GM21576 (cell line): ENCODE measurements around the gene CASK.

Experiments
- ATAC-seq: cut with Tn5 transposase; IDR thresholded peaks from one replicate; pipeline ENCODE4 v1.9.1; 2021; ENCODE audit warnings: mild to moderate bottlenecking, moderate library complexity; ENCODE audit not compliant: unreplicated experiment

The CASK gene, protein sequence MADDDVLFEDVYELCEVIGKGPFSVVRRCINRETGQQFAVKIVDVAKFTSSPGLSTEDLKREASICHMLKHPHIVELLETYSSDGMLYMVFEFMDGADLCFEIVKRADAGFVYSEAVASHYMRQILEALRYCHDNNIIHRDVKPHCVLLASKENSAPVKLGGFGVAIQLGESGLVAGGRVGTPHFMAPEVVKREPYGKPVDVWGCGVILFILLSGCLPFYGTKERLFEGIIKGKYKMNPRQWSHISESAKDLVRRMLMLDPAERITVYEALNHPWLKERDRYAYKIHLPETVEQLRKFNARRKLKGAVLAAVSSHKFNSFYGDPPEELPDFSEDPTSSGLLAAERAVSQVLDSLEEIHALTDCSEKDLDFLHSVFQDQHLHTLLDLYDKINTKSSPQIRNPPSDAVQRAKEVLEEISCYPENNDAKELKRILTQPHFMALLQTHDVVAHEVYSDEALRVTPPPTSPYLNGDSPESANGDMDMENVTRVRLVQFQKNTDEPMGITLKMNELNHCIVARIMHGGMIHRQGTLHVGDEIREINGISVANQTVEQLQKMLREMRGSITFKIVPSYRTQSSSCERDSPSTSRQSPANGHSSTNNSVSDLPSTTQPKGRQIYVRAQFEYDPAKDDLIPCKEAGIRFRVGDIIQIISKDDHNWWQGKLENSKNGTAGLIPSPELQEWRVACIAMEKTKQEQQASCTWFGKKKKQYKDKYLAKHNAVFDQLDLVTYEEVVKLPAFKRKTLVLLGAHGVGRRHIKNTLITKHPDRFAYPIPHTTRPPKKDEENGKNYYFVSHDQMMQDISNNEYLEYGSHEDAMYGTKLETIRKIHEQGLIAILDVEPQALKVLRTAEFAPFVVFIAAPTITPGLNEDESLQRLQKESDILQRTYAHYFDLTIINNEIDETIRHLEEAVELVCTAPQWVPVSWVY

DNA sequence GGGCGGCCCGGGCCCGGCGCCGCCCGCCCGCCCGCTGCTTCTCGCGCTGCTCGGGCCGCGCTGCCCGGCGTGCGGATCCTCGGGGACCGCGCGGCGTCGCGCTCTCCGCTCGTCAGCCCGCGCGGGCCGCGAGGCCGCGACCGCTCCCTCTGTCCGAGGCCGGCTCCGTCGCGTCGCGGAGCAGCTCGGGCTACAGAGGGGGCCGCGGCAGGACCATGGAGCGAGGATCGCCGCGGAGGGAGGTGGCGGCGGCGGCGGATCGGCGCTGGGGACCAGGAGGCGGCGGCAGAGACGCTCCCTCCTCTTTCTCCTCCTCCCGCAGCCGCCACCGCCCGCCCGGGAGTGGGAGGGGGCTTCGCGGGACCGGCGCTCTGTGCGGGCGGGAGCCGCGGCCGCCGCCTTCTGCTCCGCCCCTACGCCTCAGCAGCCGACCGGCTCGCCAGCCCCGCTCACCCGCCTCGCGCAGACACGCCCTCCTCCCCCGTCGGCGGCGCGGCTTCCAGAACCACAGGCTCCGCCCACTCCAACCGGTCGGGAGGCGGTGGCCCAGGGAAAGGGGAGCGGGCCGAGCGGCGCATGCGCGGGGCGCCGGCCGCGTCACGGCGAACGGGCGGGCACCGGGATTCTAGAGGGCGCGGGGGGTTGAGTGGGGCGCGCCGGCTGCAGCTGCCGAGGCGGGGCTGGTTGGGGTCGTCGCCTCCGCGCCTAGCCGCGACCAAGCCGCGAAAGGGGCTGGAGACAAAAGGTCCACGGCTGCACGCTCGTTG is at the start of gene CASK:
Gene CASK, minus strand, starts transcription at position 344 of the 767 bp plus-strand sequence. CDS start 566 bp downstream, outside the sequence.
- peak; percentile 78 for ATAC-seq

DNA sequence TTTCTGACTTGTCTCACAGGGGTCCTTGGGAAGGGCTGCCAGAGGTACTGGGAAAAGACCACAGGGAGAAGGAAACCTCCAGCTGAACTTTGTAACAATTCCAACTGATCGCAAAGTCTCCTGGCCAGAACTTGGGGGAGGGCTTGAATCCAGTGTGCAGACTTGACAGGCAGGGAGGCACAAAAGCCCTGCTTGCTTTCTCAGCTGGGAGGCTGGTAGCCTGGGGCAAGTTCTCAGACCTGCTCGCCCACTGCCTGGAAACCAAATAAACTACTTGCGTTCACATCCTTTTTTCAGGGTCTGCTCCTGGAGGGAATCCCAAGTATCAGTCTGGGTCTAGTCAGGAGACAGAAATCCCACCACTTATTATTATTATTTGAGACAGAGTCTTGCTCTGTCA is 48.0 kb upstream of the CASK start:
- ATAC-seq = no peak

DNA sequence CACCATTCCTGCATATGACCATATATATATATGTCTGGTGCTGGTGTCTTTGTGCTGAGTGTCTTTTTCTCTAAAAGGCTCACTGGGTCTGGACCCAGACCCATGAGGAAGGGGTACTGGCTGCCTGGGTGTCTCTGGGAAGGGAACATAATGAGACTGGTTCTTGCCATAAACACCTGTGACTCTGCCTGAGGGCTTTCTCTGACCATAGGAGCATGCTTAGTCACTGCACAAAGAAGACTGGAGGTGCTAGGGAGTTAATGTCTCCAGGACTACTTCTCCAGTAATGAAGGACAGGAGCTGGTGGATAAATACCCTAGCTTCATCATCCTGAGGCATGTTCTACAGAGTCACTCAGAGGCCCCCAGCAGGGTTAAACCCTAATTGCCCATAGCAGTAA is 47.1 kb upstream of the CASK start:
- ATAC-seq = no peak

DNA sequence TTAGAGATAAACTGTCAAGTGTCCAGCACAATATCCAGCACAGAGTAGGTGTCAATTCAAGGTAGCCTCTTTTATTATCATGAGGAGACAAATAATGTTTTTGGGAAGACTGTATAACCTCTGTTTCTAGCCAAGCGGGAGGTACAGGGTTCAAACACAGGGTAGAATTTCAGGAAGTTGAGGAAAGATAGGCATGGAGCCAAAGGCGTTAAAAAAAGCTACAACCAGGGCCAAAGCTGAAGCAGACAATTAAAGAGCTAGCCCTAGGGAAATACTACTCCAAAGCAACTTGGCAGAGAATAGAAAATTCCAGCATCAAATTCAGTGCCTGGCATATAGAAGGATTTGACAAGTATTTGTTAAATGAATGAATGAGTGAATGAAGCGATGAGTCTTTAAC is 40.0 kb upstream of the CASK start:
- ATAC-seq = no peak

DNA sequence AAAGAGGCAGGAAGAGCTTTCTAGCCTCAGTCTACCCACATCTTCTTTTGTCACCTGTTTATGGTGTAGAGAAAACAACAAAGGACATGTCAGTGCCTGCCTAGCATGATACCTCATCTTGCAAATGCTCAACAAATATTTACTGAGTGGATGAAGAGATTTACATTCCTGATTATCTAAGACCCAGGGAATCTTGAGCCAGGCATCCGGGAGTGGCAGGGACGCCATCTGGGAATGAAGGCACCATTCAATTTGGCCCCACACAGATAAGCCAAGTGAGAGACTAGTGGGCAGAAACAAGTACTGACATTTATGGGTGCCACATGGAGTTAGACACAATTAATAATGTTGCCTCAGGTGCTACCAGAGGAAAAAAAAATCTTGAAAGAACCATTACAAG is 36.8 kb upstream of the CASK start:
- ATAC-seq = no peak

DNA sequence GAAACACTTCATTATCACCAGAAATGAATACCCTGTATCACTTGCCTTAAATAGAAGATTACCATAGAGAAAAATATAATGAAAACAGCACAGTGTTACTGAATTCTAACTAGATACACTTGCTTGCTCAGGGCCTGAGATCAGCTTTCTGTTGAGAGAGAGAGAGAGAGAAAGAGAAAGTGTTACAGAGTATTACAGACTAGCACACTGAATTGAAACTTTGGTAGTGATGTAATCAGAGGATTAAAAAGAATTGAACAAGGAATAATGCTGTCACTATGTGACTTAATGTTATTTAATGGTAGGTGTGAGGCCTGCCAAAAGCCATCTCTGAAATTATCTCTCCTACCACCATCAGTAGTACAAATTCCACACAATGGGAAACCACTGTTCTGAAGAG is 35.5 kb upstream of the CASK start:
- no peak for ATAC-seq

DNA sequence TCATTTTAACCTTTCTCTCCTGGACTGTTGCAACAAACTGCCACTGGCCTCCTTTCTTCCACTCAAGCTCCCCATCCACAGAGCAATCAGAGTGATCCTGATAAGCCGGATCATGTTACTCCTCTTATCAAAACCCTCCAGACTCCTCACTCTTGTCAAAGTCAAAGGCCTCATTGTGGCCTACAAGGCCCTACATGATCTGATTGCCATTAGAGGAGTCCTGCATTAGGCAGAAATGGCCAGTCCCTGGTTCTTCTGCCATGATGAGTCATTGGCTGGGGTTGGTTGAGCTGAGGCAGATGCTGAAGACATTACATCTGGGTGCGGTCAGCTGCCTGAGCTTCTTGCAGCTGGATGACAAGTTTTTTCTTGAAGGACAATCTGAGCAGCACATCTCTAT is 32.7 kb upstream of the CASK start:
- ATAC-seq = no peak

DNA sequence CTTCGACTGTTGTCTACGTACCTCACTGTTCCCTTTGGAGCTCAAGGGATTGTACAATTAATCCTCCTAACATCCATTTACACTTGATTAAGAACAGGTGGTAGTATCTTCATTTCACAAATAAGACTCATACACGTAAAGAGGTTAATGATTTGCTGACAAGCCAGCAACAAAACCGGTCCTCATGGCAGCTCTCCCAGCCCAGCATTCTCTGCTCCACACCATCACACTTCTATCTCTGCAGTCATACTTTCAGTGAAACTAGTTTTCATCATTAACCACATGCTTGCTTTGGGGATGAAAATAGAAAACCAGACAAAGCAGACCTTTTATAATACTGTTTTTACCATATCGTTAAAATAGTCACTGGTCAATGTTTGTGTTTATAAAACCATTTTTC is 28.7 kb upstream of the CASK start:
- ATAC-seq = no peak

DNA sequence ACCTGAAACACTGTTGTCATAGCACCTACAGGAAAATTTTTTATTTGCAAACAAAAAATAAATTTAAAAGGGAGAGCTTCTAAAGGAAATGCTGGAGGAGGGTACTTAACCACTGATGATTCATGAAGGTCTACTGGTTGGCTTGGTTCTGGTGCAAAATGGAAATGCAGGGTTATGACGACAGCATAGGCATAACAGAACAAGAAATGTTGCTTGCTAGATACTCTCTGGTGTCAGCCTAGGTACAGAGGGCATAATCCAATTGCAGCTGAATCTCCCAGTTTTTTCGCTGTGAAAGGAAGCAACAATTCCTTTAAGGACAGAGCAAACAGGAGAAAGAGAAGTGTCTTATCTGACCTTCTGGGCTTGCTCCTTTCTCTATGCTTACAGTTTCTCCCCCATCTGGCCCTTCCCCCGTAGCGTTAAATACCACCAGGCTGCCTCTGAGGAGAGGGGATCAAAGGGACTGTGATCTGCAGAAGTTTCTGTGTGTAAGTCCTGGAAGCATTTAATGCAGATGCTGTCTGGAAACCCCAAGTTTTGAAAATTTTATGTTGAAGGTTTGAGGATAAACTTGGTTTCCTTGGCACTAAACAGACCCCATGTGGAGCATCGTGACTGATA is 23.7 kb upstream of the CASK start:
- ATAC-seq = no peak

DNA sequence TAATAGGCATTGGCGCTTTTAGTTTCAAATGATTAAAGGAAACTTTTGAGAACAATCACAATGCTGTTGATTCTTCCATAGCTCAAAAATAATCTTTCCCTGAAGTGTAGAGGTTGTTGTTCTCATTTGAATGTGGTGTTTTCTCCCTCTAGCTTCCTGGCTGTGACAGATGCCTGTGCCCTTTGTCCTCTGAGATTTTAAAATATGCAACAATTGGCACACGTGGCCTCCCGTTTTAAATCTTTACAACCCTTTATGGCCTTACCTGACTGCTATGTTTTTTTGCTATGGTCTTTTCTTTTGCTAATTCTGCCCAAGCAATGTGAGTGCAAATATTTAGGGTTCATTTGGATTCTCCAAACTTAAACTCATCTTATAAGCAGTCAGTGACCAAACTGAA is 22.9 kb upstream of the CASK start:
- ATAC-seq = no peak

DNA sequence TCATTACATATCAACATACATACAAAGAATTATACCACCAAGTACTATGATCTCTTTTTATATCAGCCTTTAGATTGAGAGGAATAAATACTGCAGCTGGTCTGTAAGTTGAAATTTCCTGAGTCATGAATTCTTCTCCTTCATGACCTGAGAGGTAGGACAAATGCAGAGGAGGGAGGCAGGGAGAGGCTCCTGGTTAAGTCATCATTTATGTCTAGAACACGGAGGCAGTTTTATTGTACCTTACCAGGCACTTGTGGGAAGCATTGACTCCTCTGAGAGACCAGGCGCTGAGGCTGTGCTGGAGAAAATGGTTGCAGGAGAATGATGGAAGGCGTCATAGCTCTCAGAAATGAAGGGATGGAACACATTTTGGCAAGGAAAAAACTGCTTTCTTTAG is 12.5 kb upstream of the CASK start:
- ATAC-seq = no peak

DNA sequence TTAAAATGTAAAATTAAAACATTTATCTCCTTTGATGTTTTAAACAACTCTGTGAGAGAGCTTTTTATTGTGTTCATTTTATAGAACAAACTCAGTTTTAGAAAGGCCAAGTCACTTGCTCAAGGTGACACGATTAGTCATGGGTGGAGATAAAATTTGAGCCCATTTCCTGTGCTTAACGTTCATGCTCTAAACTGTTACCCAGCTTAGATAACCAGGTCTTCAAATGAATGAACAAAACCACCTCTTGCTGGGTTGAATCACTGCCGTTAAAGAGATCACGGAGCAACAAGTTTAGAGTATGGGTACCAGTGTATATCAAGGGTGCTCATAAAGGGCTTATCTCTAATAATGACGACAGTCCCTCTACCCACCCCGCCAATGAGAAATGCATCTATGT is 10.2 kb upstream of the CASK start:
- ATAC-seq = no peak

DNA sequence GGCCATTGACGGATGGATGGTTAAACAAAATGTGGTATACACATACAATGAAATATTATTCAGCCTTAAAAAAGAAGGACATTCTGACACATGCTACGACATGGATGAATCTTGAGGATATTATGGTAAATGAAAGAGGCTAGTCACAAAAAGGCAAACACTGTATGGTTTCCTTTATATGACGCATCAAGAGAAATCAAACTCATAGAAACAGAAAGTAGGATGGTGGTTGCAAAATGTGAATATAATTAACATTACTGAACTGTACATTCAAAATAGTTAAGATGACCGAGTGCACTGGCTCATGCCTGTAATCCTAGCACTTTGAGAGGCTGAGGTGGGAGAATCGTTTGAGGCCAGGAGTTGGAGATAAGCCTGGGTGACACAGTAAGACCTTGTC is 9.5 kb upstream of the CASK start:
- no peak for ATAC-seq

DNA sequence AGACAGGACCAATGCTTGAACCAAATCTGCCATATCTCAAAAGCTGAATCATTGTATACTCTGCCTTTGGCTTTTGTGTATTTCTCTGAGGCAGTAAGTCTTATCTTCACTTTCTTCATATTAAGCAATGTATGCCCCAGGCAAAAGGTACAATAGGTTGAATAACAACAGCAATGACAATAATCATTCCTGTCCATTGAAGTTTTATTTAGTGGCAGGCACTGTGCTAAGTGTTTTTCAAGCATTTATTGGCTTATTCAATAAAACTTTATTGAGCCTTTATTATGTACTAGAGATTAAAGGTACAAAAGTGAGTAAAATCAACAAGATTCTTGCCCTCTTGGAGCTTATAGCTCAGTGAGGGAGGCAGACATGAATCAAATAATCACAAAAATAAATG is 8.2 kb upstream of the CASK start:
- ATAC-seq = no peak

DNA sequence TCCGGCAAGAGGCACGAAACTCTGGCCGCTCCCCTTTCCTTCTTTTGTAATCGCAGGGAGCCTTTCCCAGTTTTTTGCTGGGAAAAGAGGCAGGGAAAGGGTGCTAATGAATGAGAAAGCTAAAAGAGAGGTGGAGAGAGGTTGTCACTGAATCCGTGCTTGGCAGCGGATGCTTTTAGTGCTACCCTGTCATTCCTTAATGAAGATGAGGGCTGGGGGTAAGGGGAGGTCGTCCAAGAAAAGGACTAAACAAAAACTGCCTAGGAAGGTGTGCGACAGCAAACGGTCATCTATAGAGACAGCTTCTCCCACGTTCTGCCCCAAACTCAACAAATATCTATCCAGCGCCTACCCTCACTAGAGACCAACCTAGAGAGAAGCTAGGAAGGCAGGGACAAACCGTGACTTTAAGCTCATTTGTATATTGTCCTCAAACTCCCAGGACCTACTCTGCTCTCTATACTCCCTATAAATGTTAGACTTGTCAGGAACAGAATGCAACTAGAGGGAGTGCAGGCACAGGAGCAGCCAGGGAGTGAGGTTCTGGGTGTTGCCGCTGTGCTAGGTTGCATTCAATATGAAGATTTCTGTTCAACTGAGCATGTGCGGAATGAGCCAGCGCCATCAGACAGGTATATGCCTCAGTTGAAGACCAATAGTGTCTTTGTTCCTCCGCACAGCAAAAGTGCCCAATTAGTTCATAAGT is 777 bp upstream of the CASK start:
- no peak for ATAC-seq

DNA sequence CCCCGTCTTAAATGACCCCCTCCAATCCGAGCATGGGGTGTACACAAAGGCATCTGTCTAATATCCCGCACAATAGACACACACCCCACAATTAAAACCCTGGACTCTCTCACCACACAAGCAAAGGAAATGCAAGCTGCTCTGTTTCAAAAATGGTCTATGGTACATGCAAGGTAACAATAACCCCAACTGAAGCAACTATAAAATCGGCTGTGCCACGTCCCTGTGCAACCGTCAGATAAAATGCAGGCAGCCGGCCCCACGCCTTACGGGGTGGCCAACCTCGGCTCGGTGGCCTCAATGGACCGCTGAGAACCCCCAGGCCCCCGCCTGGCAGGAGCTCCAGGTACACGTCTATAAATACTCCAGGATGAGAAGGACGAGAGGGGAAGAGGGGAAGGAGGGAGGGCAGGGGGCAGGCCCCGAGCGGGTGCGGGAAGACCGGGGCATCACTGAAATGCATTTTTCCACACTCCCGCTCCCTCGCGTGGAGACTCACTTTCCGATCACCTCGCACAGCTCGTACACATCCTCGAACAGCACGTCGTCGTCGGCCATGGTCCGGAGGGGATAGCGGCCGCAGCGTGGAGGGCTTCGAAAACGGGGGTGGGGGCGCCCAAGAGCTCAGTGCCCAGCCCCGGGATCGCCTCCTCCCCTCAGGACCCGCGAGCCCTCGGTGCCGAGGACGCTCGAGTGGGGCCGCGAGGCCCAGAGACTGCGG is 763 bp downstream of the CASK start:
- ATAC-seq = peak; percentile 14

DNA sequence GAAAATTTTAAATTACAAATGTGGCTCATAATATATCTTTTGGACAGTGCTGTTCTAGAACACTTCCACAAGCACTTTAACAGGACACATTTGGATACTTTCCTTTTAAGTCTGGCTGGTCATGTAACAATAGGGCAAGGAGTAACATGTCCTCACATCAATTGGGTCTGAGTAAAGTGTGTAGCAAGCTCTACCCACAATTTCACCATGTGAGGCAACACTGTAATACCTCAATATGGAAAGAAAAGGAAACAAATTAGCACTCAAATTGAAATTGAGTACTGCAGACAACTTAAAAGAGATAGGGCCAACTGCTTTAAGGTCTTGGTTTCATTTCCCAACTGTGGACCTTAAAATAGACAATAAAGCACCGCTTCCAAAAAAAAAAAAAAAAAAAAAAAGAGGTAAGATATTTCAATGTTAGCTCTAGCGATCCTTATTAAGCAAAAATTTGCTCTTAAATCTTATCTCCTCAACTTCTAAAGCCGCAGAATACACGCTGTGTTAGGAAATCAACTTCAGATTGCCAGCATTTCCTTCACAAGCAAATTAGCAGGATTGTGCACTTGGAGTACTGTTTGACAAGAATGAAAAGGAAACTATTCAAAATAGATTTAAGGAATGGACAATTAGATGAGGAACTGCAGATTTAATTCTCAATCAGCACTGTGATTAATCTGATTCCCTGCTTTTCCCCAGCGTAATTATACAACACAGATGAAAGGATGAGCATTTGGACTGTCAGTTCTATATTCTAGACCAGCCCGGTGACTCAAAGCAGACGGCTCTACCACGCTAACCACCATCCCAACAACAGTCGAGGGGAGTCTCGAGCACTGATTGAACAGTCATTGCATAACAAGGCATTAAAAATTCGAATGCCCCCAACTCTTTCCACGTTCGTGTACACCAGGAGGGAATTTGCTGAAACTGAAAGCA is 1.6 kb downstream of the CASK start:
- ATAC-seq = no peak

DNA sequence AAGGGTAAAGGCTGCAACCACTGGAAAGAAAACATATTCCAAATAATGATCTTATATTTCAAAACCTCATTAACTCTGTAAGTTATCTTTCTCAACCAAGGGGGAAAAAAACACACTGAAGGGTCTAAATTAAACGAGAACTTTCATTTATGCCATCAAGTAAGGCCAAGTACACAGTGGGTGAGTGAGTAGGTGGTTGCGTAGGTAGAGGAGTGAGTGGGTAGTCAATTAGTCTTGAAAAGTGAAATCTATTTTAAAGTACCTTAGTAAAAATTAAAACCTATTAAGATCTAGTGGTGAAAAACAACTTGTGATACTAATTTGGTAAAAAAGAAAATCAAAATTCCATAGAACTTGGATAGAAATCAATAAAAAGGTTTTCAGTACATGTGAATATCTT is 3.5 kb downstream of the CASK start:
- ATAC-seq = no peak

DNA sequence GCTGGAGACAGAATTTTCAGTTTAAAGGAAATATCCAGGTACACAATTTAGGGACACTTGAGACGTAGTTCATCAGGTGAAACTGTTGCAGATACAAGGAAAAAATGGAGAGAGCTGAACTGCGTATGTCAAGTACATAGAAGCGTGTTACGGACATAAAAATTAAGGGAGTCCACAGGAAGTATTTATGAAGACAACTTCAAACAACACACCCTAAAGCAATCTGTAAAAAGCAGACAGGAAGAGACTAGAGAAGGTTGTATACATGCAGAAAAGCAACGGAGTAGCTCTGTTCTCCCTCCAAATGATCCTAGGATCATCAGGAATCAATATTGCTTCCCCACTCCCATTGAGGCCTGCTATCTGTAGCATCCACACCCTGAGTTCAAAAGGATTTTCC is 5.8 kb downstream of the CASK start:
- ATAC-seq = no peak
